GM21717 (cell line): ENCODE results near the gene RNF215.

Experiments
- ATAC-seq: cut with Tn5 transposase; IDR thresholded peaks from one replicate; pipeline ENCODE4 v1.9.1; 2021; ENCODE audit warnings: mild to moderate bottlenecking, moderate library complexity; ENCODE audit not compliant: unreplicated experiment

Gene RNF215

DNA sequence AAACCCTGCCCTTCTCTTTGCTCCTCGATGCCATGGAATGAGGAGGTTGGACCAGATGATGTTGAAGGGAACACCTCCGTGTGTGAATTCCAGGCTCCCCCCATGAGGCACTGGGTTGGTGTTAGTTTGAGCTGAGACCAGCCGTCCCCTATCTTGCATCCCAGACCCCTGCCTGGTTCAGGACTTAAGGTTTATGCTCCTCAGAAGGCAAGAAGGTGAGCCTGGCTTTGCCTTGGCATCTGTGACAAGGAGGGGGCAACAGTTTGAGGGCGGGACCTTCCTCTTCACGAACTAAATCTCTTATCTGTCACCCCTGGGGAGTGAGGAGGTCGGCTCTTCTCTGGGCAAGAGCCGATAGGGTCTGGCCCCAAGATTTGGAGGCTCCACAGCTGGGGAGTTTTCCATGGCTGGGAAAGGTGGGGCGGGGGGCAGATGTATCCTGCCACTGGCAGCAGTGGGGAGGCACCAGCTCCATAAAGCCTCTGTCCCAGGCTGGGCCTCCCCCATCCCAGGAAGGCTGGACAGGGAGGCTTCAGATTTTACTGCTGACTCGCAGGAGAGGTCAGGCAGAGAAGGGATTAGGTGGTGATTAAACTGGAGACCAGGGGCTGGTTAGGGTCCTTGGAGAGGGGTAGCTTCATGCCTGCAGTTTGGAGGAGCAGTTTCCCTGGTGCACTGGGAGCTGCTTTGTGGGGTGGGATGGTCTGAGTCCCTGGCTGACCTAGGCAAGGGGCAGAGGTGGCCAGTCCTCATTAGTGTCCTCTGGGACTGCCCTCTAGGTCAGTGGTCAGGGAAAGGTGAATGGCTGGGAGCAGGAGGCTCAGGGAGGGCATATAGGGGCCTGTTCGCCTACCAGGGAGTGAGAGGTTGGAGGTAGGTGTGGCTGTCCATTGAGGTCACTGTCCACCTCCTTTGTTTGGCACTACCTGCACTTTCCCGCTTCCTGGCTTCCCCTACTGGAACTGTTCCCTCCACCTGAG, 10.7 kb upstream of the RNF215 start:
- no peak for ATAC-seq

DNA sequence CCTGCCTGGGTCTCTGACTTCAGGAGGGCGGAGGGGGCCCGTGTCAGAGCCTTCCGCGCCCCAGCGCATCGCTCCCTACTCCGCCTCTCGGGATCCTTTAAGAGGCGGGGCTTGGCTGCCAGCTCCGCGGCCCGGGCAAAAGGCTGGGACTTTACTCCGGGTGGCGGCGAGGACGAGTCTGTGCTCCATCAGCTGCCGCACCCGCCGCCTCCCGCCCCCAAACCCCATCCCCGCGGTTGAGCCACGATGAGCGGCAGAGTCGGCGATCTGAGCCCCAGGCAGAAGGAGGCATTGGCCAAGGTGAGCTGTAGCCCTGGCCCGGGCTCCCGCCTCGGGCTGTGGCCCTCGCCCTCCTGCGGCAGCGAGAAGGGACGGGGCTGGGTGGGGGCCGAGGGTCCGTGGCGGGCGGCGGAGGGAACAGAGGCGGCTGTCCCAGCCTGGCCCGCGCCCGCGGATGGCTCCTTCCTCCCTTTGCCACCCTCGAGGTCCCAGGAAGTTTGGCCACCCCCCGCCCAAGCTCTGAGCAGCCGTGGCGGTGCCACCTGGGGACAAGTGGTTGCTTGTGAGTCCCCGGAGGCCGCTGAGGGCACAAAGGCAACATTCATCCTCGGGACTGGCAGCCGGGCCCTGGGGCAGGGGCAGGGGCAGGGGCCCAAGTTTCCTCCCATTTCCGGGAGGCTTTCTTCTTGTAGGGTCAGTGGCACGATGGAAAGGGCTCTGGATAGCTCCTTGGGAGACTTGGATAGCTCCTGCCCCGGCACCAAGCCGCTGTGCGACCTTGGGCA, 9.9 kb upstream of the RNF215 start, which contains the start of gene SEC14L2:
Gene SEC14L2 (plus strand): TSS at position 148 of the 785 bp plus-strand sequence. CDS start 99 bp downstream, at position 247.
- ATAC-seq: peak; percentile 63

DNA sequence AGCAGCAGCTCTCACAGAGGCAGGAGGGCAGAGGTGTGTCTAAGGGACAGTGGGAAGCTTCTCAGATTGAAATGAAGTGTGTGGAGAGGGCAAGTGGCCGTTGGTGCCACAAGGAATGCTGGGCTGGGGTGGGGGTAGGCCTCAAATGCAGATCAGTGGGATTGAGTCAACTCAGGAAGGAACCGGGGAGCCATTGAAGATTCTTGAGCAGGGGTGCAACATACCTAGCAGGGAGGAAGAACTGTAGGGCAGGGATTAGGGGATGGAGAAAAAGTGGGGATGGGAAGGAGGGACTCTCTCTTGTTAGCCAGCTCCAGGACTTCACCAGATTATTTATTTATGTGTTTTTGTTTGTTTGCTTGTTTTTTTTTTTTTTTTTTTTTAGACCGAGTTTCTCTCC, 6.7 kb upstream of the RNF215 start:
- ATAC-seq: no peak

DNA sequence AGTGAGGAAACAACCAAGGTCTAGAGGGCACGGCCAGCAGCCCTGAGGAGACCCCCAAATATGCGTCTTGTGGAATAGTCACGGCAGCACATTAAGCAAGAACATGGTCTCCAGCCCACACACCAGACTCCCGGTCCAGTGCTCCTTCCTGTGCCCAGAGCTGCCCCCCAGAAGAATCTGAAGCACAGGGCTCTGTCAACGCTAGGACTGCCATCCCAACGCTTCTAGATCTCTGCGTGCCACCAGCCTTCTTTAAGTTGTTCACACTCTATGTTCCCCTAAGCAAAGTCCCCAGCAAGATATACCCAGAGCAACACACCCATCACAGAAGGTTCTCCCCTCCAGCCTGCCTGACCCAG, 6.1 kb upstream of the RNF215 start:
- ATAC-seq: no peak

DNA sequence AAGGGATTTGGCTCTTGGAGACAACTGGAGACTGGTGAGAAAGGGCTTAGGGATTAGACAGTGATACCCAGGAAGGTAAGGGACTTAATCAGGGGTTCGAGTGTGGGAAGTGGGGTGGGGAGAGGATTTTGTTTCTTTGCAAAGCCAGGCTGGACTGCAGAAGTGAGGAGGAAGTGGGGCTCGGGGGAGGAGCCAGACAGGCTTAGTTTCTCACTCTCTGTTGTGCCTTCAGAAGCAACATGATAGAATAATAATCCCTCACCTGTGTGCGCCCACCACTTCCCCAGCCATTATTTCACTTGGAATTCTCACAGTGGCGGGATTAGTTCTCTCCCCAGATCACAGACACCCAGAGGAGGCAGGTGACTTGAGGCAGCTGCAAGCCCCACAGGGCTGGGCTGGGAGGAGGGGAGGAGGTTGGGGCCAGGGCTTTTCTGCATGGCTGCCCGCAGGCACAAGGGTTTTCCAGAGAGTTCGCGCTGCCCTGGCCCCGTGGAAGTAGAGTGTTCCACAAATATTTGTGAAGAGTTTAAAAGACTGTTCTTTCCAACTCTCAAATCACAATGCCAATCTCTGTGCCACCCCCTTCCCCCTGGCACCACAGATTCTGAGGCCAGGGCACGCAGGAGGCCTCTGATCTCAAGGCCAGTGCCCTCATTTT, 5.6 kb upstream of the RNF215 start:
- ATAC-seq: no peak

DNA sequence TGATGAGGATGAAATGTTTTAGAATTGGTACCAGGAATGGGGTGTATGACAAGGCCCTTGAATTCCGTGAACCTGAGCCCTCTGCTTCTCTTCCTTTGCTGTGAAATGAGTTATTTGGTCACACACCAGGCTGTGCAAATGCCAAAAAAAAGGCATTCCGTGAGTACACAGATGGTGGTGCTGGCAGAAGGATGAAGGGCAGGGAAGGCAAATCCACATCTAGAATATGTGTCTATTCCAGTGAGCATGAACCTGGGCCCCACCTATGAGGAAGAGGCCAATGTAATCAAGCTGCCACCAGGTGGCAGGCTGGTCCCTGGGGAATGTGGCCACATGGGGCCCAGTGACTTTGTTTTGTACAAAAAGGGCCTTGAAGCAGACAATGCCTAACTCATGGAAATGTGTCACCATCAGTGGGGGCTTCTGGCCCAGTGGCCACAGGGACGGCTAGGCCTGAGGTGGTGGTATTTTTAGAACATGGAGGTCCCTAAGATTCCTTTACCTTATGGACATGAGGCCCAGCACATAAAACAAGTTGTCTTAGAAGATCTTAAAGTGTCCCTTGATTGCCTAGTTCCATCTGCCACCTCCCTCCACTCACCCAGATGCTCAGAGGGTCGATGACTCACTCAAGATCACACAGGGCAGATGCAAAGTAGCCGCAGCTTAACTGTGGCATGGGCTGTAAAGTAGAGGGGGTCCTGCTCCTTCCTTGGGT, 3.9 kb upstream of the RNF215 start:
- ATAC-seq: no peak

DNA sequence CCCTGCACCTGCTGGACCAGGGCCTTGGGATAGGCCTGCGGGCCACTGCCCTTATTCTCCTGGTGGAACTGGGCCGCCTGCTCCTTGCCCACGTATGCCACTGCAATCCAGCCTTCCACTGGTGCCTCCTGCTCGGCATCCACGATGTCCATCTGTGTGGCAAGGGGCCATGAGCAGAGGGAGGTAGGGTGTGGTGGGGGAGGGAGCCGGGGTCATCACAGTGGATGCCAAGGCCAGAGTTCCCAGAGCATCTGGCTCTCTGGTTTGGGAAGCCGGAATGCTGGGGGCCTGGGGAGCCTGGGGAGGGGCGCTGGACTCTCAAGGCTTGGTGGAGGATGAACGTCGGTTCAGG, 627 bp downstream of the RNF215 start:
- ATAC-seq: no peak

DNA sequence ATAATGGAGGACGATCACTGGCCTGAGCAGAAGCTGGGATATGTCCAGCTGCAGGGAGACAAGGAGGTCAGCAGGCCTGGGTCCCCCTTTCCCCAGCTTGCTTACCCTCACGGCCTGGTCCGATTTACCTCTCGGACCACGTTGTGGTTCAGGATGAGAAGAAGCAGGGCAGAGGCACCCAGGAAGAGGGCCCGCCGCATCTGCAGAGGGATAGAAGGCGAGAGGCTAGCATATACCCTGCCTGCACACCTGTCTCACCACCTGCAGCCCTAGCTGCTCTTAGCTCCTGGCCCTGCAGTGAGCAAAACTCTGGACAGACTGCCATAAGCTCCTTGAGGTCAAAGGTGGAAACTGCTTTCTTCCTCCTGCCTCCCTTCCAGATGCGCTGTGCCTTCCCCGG, 1.3 kb downstream of the RNF215 start:
- ATAC-seq: no peak

DNA sequence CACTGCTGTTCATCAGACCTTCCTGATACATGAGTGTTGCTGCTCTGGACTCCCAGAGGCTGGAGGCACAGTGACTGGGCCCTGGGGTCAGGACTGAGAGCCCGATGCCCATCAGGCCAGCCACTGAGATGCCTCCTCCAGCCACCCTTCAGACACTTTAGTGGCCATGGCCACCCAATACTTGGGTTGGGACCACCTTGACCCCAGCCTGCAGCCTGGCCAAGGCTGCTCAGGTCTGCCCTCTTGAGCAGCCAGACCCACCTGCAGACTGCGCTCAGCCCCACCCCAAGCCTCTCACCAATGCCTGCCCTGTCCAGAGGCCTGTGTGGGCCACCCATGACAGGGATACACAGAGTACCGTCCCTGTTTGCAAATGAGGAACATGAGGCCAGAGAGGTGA, 4.2 kb downstream of the RNF215 start:
- ATAC-seq: no peak

DNA sequence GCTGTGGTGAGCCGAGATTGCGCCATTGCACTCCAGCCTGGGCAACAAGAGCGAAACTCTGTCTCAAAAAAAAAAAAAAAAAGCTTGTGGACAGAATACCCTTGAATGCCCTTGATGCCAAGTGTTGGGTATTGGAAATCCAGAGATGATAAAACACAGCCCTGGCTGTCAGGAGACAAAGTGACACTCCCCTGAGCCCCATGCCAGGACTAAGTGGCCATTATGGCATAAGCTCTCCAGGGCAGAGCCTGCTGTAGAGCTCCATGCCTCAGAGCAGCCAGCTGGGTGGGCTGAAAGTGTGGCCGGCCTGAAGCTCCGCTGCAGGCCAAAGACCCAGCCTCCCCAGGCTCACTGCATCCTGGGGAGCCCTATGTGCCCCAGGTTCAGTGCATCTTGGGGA, 4.9 kb downstream of the RNF215 start:
- no peak for ATAC-seq

DNA sequence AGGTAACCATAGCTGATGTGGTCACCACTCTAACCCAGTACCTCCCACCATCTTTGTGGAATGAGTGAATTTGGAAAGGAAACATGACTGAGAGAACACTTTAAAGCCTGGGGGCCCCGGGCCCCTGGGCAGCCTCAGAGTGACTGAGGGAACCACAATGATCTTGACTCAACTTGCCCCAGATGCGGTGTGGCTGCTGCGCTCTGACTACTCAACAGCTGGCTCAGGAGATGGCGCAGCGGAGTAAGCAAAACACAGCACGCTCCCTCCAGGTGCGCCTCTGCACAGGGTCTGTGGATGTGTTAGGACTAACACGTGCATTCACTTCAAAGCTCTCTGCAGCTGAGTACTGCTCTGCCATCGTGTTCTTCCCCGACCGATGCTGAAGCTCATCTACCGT, 5.9 kb downstream of the RNF215 start:
- no peak for ATAC-seq

DNA sequence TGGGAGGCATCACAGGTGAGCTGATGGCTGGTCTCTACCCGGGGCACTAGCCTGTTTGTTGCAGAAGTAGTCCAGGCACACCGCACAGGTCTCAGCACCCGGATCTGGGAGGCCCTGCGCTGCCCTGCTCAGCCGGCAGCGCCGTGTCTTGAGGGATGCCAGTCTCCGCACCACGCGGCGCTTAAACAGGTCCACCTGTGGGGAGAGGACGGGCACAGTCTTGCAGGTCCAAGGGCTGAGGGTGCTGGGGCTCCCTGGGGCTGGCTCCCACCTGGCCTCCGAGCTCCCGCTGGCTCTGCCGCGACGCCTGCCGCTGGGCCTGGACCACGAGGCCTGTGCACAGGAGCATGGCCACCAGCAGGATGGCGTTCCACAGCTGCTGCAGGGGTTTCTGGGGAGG, 7.2 kb downstream of the RNF215 start:
- no peak for ATAC-seq

DNA sequence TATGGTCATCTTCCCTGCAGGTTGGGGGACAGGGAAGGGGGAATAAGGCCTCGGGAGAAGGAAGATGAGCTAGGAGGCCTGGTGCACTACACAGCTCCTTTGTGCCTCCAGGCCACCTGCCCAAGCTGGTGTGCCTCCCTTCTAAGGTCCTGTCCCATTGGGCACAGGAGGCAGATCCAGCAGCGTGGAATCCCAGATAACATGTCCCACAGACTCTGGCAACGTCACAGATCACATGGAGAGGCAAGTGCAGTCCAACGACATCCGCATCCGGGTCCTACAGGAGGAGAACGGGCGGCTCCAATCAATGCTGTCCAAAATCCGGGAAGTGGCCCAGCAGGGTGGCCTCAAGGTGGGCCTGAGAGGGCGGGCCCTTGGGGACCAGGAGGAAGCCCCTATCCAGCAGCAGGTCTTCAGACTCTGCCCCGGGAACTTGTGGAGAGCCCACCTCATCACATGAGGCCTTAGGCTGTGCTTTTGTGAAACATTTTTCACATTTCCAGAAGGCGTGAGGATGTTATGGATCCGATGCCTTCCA, 11.8 kb downstream of the RNF215 start:
- ATAC-seq: no peak

DNA sequence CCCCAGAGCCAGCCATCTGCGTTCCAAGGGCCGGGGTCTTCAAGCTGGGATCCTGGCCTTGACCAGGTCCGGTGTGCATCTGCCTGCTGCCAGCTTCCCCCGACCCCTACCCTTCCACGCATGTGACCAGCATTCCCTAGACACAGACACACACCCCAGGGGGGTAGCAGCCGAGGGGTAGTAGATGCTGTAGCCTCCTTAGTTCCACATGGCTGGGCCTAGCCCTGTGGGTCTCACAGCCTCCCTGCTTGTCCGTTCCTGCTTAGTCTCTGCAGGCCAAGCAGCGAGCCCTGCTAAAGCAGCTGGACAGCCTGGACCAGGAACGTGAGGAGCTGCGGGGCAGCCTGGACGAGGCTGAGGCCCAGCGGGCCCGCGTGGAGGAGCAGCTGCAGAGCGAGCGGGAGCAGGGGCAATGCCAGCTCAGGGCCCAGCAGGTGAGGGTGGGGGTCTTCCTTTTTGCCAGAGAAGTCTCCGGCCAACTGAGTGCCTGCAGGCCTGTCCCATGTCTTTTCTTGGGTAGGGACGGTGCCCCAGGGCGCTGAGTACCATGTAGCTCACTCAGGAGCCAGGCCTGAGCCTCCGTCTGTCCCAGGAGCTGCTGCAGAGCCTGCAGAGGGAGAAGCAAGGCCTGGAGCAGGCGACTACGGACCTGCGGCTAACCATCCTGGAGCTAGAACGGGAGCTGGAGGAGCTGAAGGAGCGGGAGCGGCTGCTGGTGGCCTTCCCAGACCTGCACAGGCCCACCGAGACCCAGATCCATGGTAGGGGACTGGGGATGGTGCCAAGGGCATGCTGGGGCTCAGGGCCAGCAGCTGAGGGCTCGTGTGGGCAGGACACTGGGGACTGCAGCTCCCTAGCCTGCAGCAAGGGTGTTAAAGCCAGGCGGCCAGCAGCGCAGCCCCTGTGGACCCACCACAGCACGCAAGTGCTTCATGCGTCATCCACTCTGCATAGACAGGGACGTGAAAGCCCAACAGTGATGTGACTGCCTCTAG, 13.6 kb downstream of the RNF215 start:
- ATAC-seq: no peak

DNA sequence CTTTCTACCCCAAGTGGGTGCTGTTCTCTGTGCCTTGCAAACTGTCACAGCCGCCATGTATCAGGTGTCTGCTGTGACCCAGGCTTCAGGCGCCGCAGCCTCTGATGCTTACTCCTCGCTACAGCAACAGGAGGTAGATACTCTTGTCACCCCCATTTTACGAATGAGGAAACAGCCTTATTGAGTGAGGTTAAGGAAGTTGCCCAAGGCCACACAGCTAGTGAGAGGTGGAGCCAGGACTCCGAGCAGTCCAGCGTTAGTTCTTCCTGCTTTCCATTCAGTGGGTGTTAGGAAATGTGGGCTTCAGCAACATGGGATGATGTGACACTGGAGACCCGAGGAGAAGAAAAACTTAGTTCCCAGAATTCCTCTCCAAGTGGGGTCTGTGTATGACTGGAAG, 14.3 kb downstream of the RNF215 start:
- no peak for ATAC-seq

DNA sequence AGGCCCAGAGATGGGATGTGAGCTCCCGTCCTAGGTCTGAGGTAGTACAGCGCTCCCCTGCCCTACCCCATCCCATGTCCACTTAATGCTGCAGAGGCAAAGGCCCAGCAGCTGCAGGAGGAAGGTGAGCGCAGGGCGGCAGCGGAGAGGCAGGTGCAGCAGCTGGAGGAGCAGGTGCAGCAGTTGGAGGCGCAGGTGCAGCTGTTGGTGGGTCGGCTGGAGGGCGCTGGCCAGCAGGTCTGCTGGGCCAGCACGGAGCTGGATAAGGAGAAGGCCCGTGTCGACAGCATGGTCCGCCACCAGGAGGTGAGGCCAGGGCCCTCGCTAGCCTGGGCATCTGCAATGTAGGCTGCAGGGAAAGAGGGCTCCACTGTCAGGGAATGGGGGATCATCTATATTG, 15.2 kb downstream of the RNF215 start:
- ATAC-seq: no peak

DNA sequence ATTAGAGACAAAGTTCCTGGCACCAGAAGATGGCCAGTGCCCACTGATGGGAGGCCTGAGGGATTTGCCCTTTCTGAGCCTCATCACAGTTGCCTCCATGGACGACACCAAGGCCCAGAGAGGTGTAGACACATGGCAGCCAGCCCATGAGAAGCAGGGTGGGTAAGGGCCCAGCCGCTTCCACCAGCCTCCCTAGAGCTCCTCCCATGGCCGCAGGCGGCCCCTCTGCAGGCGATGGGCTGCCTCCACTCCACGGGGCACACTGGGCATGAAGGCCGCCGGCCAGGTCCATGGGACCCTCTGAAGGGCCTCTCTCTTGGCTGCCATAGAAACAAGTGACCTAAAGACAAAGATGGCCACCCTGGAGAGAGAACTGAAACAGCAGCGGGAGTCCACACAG, 15.9 kb downstream of the RNF215 start:
- no peak for ATAC-seq

DNA sequence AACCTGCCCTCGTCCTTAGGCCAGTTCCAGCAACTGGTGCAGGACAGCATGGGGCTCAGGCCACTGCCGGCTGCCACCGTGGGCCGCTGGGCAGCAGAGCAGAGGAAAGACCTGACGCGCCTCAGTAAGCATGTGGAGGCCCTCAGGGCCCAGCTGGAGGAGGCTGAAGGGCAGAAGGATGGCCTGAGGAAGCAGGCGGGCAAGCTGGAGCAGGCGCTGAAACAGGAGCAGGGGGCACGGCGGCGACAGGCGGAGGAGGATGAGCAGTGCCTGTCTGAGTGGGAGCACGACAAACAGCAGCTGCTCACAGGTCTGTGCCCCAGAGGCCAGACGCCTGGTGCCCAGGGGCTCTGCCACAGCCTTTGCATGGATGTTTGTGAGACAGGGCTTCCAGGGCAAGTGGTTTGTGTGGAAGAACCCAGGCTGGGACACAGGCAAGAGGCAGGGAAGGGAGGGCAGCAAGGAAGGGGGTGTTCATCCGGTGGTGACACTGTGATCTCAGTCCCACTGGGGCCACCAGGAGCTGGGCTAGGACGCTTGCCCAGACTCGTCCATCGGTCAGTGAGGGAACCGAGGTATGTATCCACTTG, 16.5 kb downstream of the RNF215 start:
- ATAC-seq: no peak

DNA sequence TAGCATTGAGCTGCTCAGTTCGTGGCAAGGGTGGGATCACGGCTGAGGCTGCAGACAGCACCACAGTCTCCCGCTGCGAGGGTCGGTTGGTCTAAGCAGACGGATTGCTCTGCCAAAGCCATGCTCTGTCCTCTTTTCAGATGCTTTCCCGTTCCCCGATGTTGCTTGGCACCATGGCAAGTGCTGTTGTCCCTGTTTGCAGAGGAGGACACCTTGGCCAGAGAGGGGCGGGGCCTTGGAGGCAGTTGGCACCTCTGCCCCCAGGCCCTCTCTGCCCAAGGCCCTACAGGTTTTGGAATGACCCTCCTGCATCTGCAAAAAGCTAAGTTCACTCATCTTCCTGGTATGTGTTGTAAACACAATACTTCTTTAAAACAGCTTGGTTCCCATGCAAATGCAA, 18.8 kb downstream of the RNF215 start:
- no peak for ATAC-seq
